ENCODE data around the gene NLN.
A peak's percentile ranks its signal among the peaks of the same experiment; 100 is the strongest.
"Not testable (repeated sequence)": the region's sequence is repeated elsewhere in the genome, so short reads cannot be mapped to it uniquely, and the experiment has no call there.

NLN gene

DNA sequence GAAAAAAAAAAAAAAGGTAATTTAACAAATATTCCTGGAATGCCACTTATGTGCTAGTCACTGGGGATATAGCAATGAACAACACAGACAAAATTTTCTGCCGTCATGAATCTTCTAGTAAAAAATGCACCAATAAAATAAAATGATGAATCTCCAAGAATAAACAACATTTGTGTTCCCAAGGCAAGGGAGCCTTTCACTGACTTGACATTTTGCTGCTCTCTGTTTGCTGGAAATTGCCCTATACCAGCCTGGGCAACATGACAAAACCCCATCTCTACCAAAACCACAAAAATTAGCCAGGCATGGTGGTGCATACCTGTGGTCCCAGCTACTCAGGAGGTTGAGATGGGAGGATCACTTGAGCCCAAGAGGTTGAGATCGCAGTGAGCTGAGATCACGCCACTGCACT is 139.8 kb downstream of the NLN start:
- Mint-ChIP-seq H3K27ac (no peak overlapping the region), H3K4me3 (no peak overlapping the region)

DNA sequence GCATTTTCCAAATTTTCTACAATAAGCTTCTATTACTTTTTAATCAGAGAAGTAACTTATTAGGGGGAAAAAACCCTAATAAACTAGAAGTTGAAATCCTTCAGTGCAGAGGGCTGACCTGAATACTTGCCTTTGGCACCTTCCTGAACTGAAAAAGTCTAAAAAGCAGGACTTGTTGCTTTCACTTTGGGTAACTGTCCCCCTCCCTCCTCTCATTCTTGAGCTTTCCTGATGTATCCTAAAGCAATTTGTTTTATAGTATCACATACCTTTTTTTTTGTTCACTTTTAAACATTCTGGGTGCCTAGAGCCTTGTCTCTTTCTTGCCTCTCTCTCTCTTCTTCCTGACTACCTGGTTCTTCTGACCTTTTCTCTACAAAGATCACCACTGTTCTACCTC is 140.4 kb downstream of the NLN start:
- Mint-ChIP-seq H3K9me3 (no peaks in the 10 kb centered on the region), H3K27ac (no peak overlapping the region), H3K36me3 (ENCODE audit: low read depth) (no peaks in the 10 kb centered on the region), H3K4me1 (ENCODE audit: low read depth) (peaks cover 14% of the 10 kb centered on the region), H3K4me3 (no peak overlapping the region), H3K27me3 (ENCODE audit: low read depth) (no peaks in the 10 kb centered on the region)

More for the DNA sequence above, 139.8 kb downstream of the NLN start:
- Mint-ChIP-seq H3K36me3 (ENCODE audit: low read depth) (no peaks in the 10 kb centered on the region), H3K4me1 (ENCODE audit: low read depth) (peaks cover 9% of the 10 kb centered on the region), H3K27me3 (ENCODE audit: low read depth) (no peaks in the 10 kb centered on the region), H3K9me3 (no peaks in the 10 kb centered on the region)

DNA sequence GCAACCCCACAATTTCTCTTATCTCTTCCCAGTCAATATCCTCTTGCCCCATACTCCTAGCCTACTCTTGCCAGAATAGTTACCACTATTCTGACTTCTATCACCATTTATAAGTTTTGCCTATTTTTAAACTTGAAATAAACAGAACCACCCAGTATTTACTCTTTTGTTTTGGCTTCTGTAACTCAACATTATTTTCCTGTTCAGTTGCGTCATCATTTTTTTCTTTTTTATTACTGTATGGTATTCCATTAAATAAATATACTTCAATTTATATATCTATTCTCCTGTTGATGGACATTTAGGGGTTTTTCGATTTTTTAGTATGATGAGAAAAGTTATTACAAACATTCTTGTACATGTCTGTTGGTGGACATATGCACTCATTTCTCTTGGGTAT is 141.7 kb downstream of the NLN start:
- Mint-ChIP-seq H3K4me3 (no peak overlapping the region), H3K27ac (no peak overlapping the region), H3K27me3 (ENCODE audit: low read depth) (no peaks in the 10 kb centered on the region), H3K36me3 (ENCODE audit: low read depth) (no peaks in the 10 kb centered on the region), H3K9me3 (no peaks in the 10 kb centered on the region), H3K4me1 (ENCODE audit: low read depth) (peaks cover 20% of the 10 kb centered on the region)

DNA sequence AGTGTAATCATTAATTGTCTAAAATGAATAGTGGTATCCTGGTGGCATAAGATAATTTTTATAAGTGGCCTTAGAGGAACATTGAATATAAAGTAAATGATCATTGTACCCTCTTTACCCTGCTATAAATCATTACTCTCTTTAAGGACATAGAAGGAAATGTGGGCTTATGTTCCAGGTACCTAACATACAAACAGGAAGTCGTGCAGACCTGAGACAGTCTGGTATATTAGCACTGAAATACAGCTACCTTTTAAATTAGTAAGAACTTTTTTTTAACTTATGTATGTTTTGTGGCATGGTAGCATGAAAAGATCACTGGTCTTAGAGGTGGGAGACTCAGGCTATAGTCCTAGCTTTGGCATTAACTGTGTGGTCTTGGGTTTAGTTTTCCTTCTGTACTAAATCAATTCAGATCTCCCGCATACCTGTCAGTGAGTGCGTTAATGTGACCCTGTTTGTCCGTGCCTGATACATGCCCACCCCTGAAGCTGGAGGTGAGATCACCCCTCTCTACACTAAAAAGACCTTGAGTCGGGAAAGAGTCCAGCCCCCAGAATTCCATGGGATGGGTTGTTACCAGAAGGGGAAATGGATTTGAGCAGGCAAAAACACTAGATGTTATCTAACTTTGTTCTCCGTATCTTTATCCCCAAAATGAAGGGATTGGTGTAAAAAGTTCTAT is 145.0 kb downstream of the NLN start:
- peak overlapping the region; percentile 32 for H3K4me3 Mint-ChIP-seq
- no peaks in the 10 kb centered on the region for H3K36me3 Mint-ChIP-seq (ENCODE audit: low read depth)
- H3K9me3 Mint-ChIP-seq: peaks cover 2% of the 10 kb centered on the region
- H3K4me1 Mint-ChIP-seq (ENCODE audit: low read depth): peaks cover 20% of the 10 kb centered on the region
- no peaks in the 10 kb centered on the region for H3K27me3 Mint-ChIP-seq (ENCODE audit: low read depth)
- H3K27ac Mint-ChIP-seq: peak overlapping the region; percentile 32

DNA sequence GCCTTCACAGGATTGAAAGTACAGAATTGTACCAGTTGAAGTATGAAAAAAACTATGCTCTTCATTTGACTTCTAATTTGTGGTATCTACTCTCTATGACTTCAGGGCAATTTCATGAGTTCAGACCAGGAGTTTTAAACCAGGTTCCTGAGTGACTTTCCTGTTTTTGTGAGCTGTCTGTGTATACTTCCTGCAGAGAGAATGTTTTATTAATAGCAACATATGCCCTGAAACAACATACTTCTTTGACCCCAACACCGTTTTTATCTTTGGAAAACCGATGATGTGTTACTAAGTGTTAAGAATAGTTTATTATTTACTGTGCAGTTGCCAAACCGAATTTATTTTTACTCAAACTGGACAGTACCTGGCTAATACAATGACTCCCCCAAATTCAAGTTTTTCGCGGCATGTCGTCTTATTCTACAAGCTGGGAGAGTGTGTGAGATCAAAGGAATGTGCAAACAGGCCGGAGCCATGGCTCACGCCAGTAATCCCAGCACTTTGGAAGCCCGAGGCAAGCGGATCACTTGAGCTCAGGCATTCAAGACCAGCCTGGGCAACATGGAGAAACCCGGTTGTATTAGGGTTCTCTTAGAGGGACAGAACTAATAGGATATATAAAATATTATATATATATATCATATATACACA is 145.7 kb downstream of the NLN start:
- H3K4me3 Mint-ChIP-seq: peak overlapping the region; percentile 32
- H3K36me3 Mint-ChIP-seq (ENCODE audit: low read depth): no peaks in the 10 kb centered on the region
- H3K27ac Mint-ChIP-seq: no peak overlapping the region
- peaks cover 17% of the 10 kb centered on the region for H3K4me1 Mint-ChIP-seq (ENCODE audit: low read depth)
- no peaks in the 10 kb centered on the region for H3K27me3 Mint-ChIP-seq (ENCODE audit: low read depth)
- peaks cover 2% of the 10 kb centered on the region for H3K9me3 Mint-ChIP-seq

DNA sequence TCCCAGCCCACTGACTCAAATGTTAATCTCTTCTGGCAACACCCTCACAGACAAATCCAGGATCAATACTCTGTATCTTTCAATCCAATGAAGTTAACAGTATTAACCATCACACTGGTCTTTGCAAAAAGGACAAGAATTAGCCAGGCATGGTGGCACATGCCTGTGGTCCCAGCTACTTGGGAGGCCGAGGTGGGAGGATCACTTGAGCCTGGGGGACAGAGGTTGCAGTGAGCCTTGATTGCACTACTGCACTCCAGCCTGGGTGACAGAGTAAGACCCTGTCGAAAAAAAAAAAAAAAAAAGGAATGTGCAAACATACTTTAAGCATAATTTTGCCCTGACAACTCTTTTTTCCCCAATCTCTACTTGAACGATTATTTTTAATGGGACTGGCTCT is 146.5 kb downstream of the NLN start:
- H3K36me3 Mint-ChIP-seq (ENCODE audit: low read depth): no peaks in the 10 kb centered on the region
- no peaks in the 10 kb centered on the region for H3K27me3 Mint-ChIP-seq (ENCODE audit: low read depth)
- no peak overlapping the region for H3K4me3 Mint-ChIP-seq
- H3K4me1 Mint-ChIP-seq (ENCODE audit: low read depth): peaks cover 17% of the 10 kb centered on the region
- H3K9me3 Mint-ChIP-seq: peaks cover 2% of the 10 kb centered on the region
- no peak overlapping the region for H3K27ac Mint-ChIP-seq

DNA sequence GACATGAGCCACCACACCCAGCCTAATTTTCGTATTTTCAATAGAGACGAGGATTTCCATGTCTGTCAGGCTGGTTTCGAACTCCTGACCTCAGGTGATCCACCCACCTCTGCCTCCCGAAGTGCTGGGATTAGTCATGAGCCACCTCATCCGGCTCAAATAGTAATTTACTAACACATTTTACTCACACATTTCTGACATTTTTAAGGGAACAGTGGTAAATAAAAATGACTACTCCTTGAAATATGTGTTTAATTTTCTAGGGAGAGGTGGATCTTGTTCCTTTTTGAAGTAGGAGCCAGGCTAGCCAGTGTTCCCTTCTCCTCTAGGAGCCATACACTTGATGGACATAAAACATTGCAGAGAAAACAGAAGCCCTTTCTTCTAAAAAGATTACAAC is 149.2 kb downstream of the NLN start:
- Mint-ChIP-seq H3K36me3 (ENCODE audit: low read depth) (peaks cover 1% of the 10 kb centered on the region), H3K4me1 (ENCODE audit: low read depth) (peaks cover 15% of the 10 kb centered on the region), H3K9me3 (peaks cover 2% of the 10 kb centered on the region), H3K4me3 (no peak overlapping the region), H3K27me3 (ENCODE audit: low read depth) (no peaks in the 10 kb centered on the region), H3K27ac (no peak overlapping the region)

DNA sequence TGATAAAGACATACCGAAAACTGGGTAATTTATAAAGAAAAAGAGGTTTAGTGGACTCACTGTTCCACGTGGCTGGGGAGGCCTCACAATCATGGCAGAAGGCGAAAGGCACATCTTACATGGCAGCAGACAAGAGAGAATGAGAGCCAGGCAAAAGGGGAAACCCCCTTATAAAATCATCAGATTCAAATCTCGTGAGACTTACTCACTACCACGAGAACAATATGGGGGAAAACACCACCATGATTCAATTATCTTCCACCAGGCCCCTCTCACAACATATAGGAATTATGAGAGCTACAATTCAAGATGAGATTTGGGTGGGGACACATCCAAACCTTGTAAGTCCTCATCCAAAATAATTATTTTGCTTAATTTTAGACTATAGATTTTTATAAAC is 149.8 kb downstream of the NLN start:
- not testable (repeated sequence) for H3K27me3 Mint-ChIP-seq (ENCODE audit: low read depth); H3K36me3 Mint-ChIP-seq (ENCODE audit: low read depth); H3K27ac Mint-ChIP-seq; H3K9me3 Mint-ChIP-seq; H3K4me3 Mint-ChIP-seq
- peaks cover 13% of the 10 kb centered on the region for H3K4me1 Mint-ChIP-seq (ENCODE audit: low read depth)

DNA sequence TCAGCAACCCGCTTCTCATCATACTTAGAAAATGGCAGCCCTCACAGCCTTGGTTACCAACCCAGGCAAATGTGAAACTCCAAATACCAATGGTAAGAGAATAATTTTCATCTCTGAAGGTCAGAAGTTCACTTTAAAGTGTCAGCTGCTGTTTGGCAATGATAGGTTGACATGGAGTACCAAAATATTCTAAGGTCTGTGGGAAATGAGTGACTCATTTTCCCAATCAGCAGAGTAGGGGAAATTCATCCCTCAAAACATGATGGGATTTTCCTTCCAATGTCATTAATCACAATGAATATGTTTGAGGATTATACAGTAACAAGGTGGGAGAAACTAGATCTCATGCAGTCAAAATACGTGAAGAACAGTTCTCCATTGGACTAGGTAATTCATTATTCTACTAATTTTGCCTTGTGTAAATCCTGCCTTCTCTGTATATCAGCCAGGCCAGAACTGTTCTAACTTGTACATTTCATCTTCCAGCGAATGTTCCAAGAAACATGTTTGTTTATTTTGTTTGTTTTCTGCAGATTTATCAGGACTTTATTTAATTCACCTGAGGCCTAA is 151.3 kb downstream of the NLN start:
- H3K9me3 Mint-ChIP-seq: peaks cover 8% of the 10 kb centered on the region
- peaks cover 2% of the 10 kb centered on the region for H3K36me3 Mint-ChIP-seq (ENCODE audit: low read depth)
- no peak overlapping the region for H3K4me3 Mint-ChIP-seq
- peaks cover 2% of the 10 kb centered on the region for H3K4me1 Mint-ChIP-seq (ENCODE audit: low read depth)
- no peak overlapping the region for H3K27ac Mint-ChIP-seq
- no peaks in the 10 kb centered on the region for H3K27me3 Mint-ChIP-seq (ENCODE audit: low read depth)

DNA sequence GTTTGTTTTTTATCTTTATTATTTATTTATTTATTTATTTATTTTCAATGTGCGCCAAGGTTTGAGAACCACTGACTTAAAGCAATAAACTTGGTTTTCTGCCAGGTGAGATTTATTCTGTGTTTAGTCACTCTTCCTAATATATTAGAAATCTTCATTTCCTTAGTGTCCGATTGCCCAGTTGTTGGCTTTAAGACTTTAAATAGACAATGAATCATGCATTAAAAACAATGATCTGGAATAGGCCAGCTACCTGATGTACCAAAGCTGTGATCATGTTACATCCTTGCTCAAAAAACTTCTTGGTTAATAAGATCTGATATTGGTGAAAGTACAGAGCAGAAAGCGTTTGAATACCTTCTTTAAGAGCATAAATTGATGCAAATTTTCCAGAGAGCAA is 152.2 kb downstream of the NLN start:
- no peak overlapping the region for H3K27ac Mint-ChIP-seq
- H3K9me3 Mint-ChIP-seq: peaks cover 12% of the 10 kb centered on the region
- no peak overlapping the region for H3K4me3 Mint-ChIP-seq
- H3K4me1 Mint-ChIP-seq (ENCODE audit: low read depth): peaks cover 2% of the 10 kb centered on the region
- H3K27me3 Mint-ChIP-seq (ENCODE audit: low read depth): no peaks in the 10 kb centered on the region
- peaks cover 4% of the 10 kb centered on the region for H3K36me3 Mint-ChIP-seq (ENCODE audit: low read depth)

DNA sequence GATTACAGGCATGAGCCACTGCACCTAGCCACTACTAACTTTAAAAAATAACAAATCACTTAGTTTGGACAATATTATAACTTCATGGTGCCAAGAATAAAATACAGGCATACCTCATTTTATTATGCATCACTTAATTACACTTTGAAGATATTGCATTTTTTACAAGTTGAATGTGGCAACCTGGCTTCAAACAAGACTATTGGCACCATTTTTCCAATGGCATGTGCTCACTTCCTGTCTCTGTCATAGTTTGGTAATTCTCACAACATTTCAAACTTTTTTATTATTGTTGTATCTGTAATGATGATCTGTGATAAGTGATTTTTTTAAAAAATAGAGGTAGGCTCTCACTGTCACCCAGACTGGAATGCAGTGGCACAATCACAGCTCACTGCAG is 154.5 kb downstream of the NLN start:
- H3K27ac Mint-ChIP-seq: no peak overlapping the region
- peaks cover 11% of the 10 kb centered on the region for H3K9me3 Mint-ChIP-seq
- no peaks in the 10 kb centered on the region for H3K27me3 Mint-ChIP-seq (ENCODE audit: low read depth)
- H3K4me3 Mint-ChIP-seq: no peak overlapping the region
- peaks cover 4% of the 10 kb centered on the region for H3K36me3 Mint-ChIP-seq (ENCODE audit: low read depth)
- peaks cover 2% of the 10 kb centered on the region for H3K4me1 Mint-ChIP-seq (ENCODE audit: low read depth)

DNA sequence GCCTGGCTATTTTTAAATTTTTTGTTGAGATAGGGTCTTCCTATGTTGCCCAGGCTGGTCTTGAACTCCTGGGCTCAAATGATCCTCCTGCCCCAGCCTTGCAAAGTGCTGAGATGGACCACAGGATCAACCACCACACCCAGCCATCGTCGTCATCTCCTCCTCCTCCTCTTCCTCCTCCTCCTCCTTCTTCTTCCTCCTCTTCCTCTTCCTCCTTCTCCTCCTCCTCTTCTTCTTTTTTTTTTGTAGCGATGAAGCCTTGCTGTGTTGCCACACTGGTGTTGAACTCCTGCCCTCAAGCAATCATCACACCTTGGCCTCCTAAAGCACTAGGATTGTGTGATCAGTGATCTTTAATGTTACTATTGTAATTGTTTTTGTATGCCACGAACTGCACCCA is 155.0 kb downstream of the NLN start:
- Mint-ChIP-seq H3K9me3 (peaks cover 9% of the 10 kb centered on the region), H3K36me3 (ENCODE audit: low read depth) (peaks cover 4% of the 10 kb centered on the region), H3K4me3 (no peak overlapping the region), H3K4me1 (ENCODE audit: low read depth) (peaks cover 2% of the 10 kb centered on the region), H3K27me3 (ENCODE audit: low read depth) (no peaks in the 10 kb centered on the region), H3K27ac (no peak overlapping the region)
